D721Med (cell line): ENCODE measurements around the gene CARS1.
A peak's percentile ranks its signal among the peaks of the same experiment; 100 is the strongest.

Experiments
- DNase-seq: peaks from one replicate; pipeline ENCODE4 v3.0.0; 2011; ENCODE audit warnings: low spot score; ENCODE audit not compliant: insufficient read length
- FAIRE-seq: peaks from 2 replicates; lab custom pipeline; 2011; peaks lifted over from hg19 to GRCh38; lab: Jason Lieb, UNC
- CTCF ChIP-seq: IDR thresholded peaks from 2 replicates; pipeline ENCODE4 v1.5.1; 2012; ENCODE audit warnings: mild to moderate bottlenecking, control low read depth; ENCODE audit not compliant: insufficient read depth; ENCODE audit errors: missing control alignments

CARS1 gene

DNA sequence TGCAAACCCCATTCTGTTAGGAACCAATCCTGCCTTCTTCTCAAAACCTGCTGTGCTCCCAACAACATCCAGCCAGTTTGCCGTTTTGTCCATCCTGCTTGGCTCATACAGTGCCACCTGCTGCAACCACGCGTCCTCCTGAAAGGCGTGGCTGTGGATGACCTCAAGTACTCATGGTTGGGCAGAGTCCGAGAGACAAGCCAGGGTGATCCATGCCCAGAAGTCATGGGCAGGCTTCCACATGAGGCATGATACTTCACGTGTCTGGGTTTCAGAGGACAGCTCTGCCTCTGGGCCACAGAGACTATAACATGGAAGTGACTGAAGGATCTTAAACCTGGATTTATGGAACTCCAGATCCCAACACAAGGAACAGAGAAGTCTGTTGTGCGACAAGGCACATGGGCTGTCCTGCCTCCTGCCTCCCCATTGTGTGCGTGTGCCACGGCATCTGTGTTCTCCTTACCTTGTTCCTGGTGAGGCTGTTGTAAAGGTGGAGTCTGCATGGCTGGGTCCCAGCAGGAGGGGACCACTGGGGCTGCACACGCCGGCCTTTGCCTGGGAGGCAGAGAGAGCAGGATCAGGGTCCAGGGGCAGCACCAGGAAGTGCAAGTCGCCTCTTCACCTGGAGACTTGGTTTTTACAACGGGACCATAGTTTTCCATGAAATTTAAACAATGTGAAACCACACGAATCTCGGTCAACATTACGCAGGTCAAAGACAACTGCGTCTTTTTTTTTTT is 15.4 kb downstream of the CARS1 start:
- FAIRE-seq (no peak), DNase-seq (no peak)
- TF ChIP-seq CTCF, result no peak

- DNase-seq (no peak), FAIRE-seq (no peak)
- no peak for TF ChIP-seq CTCF
Observed at GRCh38 chr11:3040881-3041280, 16.3 kb downstream of the CARS1 start.

GRCh38 chr11:3037945-3038271 is 19.3 kb downstream of the CARS1 start:
- FAIRE-seq (no peak), DNase-seq (no peak)
- TF ChIP-seq CTCF, result no peak

- peak; percentile 69 for TF ChIP-seq CTCF
- no peak for FAIRE-seq
- peak; percentile 34 for DNase-seq
Observed at GRCh38 chr11:3037040-3037944, 19.9 kb downstream of the CARS1 start.

- no peak for TF ChIP-seq CTCF
- no peak for FAIRE-seq
Observed at GRCh38 chr11:3036419-3036818, 20.8 kb downstream of the CARS1 start.

GRCh38 chr11:3035333-3035732 is 21.9 kb downstream of the CARS1 start:
- FAIRE-seq (no peak), DNase-seq (no peak)
- no peak for TF ChIP-seq CTCF

More at GRCh38 chr11:3036419-3036818, 20.8 kb downstream of the CARS1 start:
- DNase-seq, result no peak
